ENCODE data around the gene LYRM2. TPM values are rescaled to one million over a fixed set of nuclear protein-coding genes. Genes with fewer than 3 reads are reported as not detected.

LYRM2 gene
- total RNA-seq, 1 donor from 2014 or later, result 32.9 TPM

DNA sequence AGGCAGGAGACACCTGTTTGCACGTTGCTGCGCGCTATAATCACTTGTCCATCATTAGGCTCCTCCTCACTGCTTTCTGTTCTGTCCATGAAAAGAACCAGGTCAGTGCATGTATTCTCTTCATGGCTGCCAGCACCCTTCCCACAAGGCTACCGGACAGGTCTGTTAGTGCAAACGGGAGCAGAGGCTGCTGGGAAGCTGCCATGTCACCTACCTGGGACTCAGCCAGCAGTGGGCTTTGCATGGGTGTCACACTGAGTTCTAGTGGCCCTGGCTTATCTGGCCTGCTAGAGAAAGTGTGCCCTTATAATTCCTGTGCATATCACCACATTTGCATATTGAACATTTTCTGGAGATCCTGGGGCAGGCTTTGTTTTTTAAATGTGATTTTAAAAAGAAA, 24.8 kb downstream of the LYRM2 start:
- Mint-ChIP-seq H3K9me3 (no peaks in the 10 kb centered on the region), H3K27ac (no peak overlapping the region)

DNA sequence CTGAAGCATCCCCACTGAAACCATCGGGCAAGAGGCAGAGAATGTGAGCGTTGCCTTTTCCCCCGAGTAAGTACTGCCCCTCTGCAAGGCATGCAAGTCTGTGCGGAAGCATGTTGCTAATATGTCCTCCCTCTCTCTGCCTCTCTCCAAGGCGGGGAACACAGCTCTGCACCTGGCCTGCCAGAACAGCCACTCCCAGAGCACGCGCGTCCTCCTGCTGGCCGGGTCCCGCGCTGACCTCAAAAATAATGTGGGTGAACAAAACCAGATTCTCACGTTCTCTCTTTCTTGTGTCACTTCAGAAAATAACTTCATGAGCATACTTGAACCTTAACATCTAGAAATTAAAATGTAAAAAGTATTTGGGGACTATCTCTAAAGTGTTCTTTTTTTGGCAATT, 26.4 kb downstream of the LYRM2 start:
- no peak overlapping the region for H3K4me3 Mint-ChIP-seq
- TF ChIP-seq, protein P1, sequence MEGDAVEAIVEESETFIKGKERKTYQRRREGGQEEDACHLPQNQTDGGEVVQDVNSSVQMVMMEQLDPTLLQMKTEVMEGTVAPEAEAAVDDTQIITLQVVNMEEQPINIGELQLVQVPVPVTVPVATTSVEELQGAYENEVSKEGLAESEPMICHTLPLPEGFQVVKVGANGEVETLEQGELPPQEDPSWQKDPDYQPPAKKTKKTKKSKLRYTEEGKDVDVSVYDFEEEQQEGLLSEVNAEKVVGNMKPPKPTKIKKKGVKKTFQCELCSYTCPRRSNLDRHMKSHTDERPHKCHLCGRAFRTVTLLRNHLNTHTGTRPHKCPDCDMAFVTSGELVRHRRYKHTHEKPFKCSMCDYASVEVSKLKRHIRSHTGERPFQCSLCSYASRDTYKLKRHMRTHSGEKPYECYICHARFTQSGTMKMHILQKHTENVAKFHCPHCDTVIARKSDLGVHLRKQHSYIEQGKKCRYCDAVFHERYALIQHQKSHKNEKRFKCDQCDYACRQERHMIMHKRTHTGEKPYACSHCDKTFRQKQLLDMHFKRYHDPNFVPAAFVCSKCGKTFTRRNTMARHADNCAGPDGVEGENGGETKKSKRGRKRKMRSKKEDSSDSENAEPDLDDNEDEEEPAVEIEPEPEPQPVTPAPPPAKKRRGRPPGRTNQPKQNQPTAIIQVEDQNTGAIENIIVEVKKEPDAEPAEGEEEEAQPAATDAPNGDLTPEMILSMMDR (conservative IDR thresholded peaks at IDR 0.05), result peak; percentile 56
- no peaks in the 10 kb centered on the region for H3K4me1 Mint-ChIP-seq (ENCODE audit: unreplicated experiment)
- H3K27ac Mint-ChIP-seq, result no peak overlapping the region
- no peaks in the 10 kb centered on the region for H3K9me3 Mint-ChIP-seq
- no peaks in the 10 kb centered on the region for H3K27me3 Mint-ChIP-seq
- H3K36me3 Mint-ChIP-seq, result peaks cover 12% of the 10 kb centered on the region
- peak; percentile 53 for DNase-seq (ENCODE audit: extremely low spot score, unreplicated experiment)

More for the DNA sequence above, 24.8 kb downstream of the LYRM2 start:
- DNase-seq (ENCODE audit: extremely low spot score, unreplicated experiment), result peak; percentile 37
- Mint-ChIP-seq H3K4me1 (ENCODE audit: unreplicated experiment) (no peaks in the 10 kb centered on the region), H3K36me3 (peaks cover 11% of the 10 kb centered on the region), H3K27me3 (no peaks in the 10 kb centered on the region), H3K4me3 (no peak overlapping the region)
- TF ChIP-seq, protein P1 (conservative IDR thresholded peaks at IDR 0.05), result no peak

- TF ChIP-seq, protein P1 (conservative IDR thresholded peaks at IDR 0.05), result no peak
- Mint-ChIP-seq H3K27ac (no peak overlapping the region), H3K4me1 (ENCODE audit: unreplicated experiment) (no peaks in the 10 kb centered on the region), H3K36me3 (peaks cover 12% of the 10 kb centered on the region), H3K4me3 (no peak overlapping the region), H3K27me3 (no peaks in the 10 kb centered on the region), H3K9me3 (no peaks in the 10 kb centered on the region)
- no peak for DNase-seq (ENCODE audit: extremely low spot score, unreplicated experiment)
These were observed 26.9 kb downstream of the LYRM2 start for GRCh38 chr6:89611666-89612065.

- Mint-ChIP-seq H3K27me3 (no peaks in the 10 kb centered on the region), H3K4me3 (no peak overlapping the region), H3K36me3 (peaks cover 16% of the 10 kb centered on the region), H3K27ac (peak overlapping the region; percentile 63), H3K9me3 (no peaks in the 10 kb centered on the region), H3K4me1 (ENCODE audit: unreplicated experiment) (no peaks in the 10 kb centered on the region)
- TF ChIP-seq, protein P1 (conservative IDR thresholded peaks at IDR 0.05), result peak; percentile 82
- DNase-seq (ENCODE audit: extremely low spot score, unreplicated experiment), result no peak
These were observed 28.4 kb downstream of the LYRM2 start for GRCh38 chr6:89610149-89610642.

GRCh38 chr6:89605861-89606260, 32.7 kb downstream of the LYRM2 start:
- Mint-ChIP-seq H3K27me3 (no peaks in the 10 kb centered on the region), H3K4me3 (no peak overlapping the region), H3K4me1 (ENCODE audit: unreplicated experiment) (peaks cover 5% of the 10 kb centered on the region), H3K27ac (no peak overlapping the region), H3K36me3 (peaks cover 16% of the 10 kb centered on the region), H3K9me3 (no peaks in the 10 kb centered on the region)
- DNase-seq (ENCODE audit: extremely low spot score, unreplicated experiment), result no peak
- TF ChIP-seq, protein P1 (conservative IDR thresholded peaks at IDR 0.05), result no peak

DNA sequence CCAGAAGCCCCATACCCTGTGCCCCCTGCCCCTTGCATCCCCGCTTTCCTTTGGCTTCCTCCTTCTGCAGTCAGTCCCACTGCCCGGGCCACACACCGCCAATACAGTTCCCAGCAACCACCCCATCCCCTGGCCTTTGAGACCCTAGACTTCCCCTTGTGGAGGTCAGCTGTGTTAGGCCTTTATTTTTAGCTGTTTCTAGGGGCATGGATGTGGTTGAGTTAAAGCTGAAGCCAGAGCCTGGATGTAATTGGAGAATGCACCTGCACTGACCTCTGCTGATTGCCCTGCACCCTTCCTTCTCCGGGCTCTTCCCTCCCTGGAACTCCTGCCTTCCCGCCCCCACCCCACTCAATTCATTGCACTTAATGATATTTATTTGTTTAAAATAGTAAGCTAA, 33.9 kb downstream of the LYRM2 start:
- H3K4me1 Mint-ChIP-seq (ENCODE audit: unreplicated experiment), result peaks cover 12% of the 10 kb centered on the region
- H3K4me3 Mint-ChIP-seq, result no peak overlapping the region
- no peak overlapping the region for H3K27ac Mint-ChIP-seq
- DNase-seq (ENCODE audit: extremely low spot score, unreplicated experiment), result no peak
- H3K36me3 Mint-ChIP-seq, result peaks cover 11% of the 10 kb centered on the region
- H3K9me3 Mint-ChIP-seq, result no peaks in the 10 kb centered on the region
- TF ChIP-seq, protein P1 (conservative IDR thresholded peaks at IDR 0.05), result no peak
- no peaks in the 10 kb centered on the region for H3K27me3 Mint-ChIP-seq
